Osteoblast (primary cell): ENCODE data around the gene MAPK11. TPM values are rescaled to one million over a fixed set of nuclear protein-coding genes. Genes with fewer than 3 reads are reported as not detected.

Experiments
- DNase-seq: peaks from one replicate; pipeline ENCODE4 v3.0.0; 2011; ENCODE audit warnings: low spot score, mixed read lengths; ENCODE audit not compliant: insufficient read length; ENCODE audit errors: missing footprints
- H2AFZ ChIP-seq: 2 replicates; pipeline ENCODE4 v1.6.0; 2011; ENCODE audit warnings: mild to moderate bottlenecking, low read length
- H3K27ac ChIP-seq: 2 replicates; pipeline ENCODE4 v1.5.1; 2011; ENCODE audit warnings: mild to moderate bottlenecking, low read depth, low read length, moderate library complexity
- H3K27me3 ChIP-seq: 2 replicates; pipeline ENCODE4 v1.6.0; 2012; ENCODE audit warnings: mild to moderate bottlenecking, control low read depth, inconsistent platforms, low read length, moderate library complexity; ENCODE audit not compliant: insufficient read depth
- H3K36me3 ChIP-seq: 2 replicates; pipeline ENCODE4 v1.5.1; 2011; ENCODE audit warnings: mild to moderate bottlenecking, low read length, control low read depth, moderate library complexity; ENCODE audit not compliant: insufficient read depth
- H3K4me1 ChIP-seq: 2 replicates; pipeline ENCODE4 v1.5.1; 2011; ENCODE audit warnings: mild to moderate bottlenecking, low read length, control low read depth, moderate library complexity; ENCODE audit not compliant: insufficient read depth
- H3K4me2 ChIP-seq: 2 replicates; pipeline ENCODE4 v1.6.0; 2011; ENCODE audit warnings: mild to moderate bottlenecking, low read length; ENCODE audit not compliant: insufficient read depth
- H3K4me3 ChIP-seq: fragments of 200-600 bp; sonication (generic); 3 replicates; pipeline ENCODE4 v1.5.1; 2012; ENCODE audit warnings: mild to moderate bottlenecking, low read length, inconsistent platforms; ENCODE audit not compliant: insufficient read depth
- H3K79me2 ChIP-seq: 2 replicates; pipeline ENCODE4 v1.6.0; 2012; ENCODE audit warnings: mild to moderate bottlenecking, low read length, control low read depth, inconsistent platforms; ENCODE audit not compliant: insufficient read depth
- H3K9me3 ChIP-seq: 2 replicates; pipeline ENCODE4 v1.5.1; 2011; ENCODE audit warnings: low read depth, low read length, control low read depth
- H4K20me1 ChIP-seq: 2 replicates; pipeline ENCODE4 v1.6.0; 2012; ENCODE audit warnings: mild to moderate bottlenecking, low read length, control low read depth; ENCODE audit not compliant: insufficient read depth
- CTCF ChIP-seq: IDR thresholded peaks from 2 replicates; pipeline ENCODE4 v1.5.1; 2011; ENCODE audit warnings: mild to moderate bottlenecking, low read depth, low read length, moderate library complexity; ENCODE audit errors: extremely low read depth
- total RNA-seq: library from RNA; depleted of rRNA; stranded (reverse); fragments of >200 nt; gene quantifications from 2 replicates; pipeline ENCODE4 v1.2.3, GENCODE V29; 2012

The MAPK11 gene
- total RNA-seq, 1 donor = 6.2 TPM

GRCh38 chr22:50281384-50281760 lies 11.2 kb upstream of the MAPK11 start:
- H3K27ac ChIP-seq = no peak overlapping the region
- no peaks in the 10 kb centered on the region for H3K9me3 ChIP-seq
- H3K36me3 ChIP-seq = peaks cover 81% of the 10 kb centered on the region
- DNase-seq = no peak
- H3K79me2 ChIP-seq = peaks cover 42% of the 10 kb centered on the region
- no peak for TF ChIP-seq CTCF
- H3K27me3 ChIP-seq = no peaks in the 10 kb centered on the region
- no peak overlapping the region for H2AFZ ChIP-seq
- H3K4me2 ChIP-seq = no peak overlapping the region
- H3K4me1 ChIP-seq = no peaks in the 10 kb centered on the region
- H4K20me1 ChIP-seq = peaks cover 32% of the 10 kb centered on the region
- H3K4me3 ChIP-seq = no peak overlapping the region

GRCh38 chr22:50280708-50281383 lies 10.7 kb upstream of the MAPK11 start:
- no peak overlapping the region for H3K27ac ChIP-seq
- H3K4me2 ChIP-seq = no peak overlapping the region
- H4K20me1 ChIP-seq = peaks cover 29% of the 10 kb centered on the region
- no peaks in the 10 kb centered on the region for H3K4me1 ChIP-seq
- peaks cover 36% of the 10 kb centered on the region for H3K79me2 ChIP-seq
- H3K4me3 ChIP-seq = no peak overlapping the region
- no peak for DNase-seq
- no peak overlapping the region for H2AFZ ChIP-seq
- H3K36me3 ChIP-seq = peaks cover 81% of the 10 kb centered on the region
- H3K27me3 ChIP-seq = no peaks in the 10 kb centered on the region
- no peaks in the 10 kb centered on the region for H3K9me3 ChIP-seq
- no peak for TF ChIP-seq CTCF

GRCh38 chr22:50280022-50280707 lies 10.0 kb upstream of the MAPK11 start:
- no peak overlapping the region for H3K4me3 ChIP-seq
- H3K4me2 ChIP-seq = no peak overlapping the region
- H2AFZ ChIP-seq = no peak overlapping the region
- TF ChIP-seq CTCF = no peak
- peaks cover 33% of the 10 kb centered on the region for H3K79me2 ChIP-seq
- no peak overlapping the region for H3K27ac ChIP-seq
- H3K4me1 ChIP-seq = no peaks in the 10 kb centered on the region
- H3K36me3 ChIP-seq = peaks cover 85% of the 10 kb centered on the region
- H4K20me1 ChIP-seq = peaks cover 33% of the 10 kb centered on the region
- H3K27me3 ChIP-seq = no peaks in the 10 kb centered on the region
- H3K9me3 ChIP-seq = no peaks in the 10 kb centered on the region
- DNase-seq = no peak

GRCh38 chr22:50278956-50279619 lies 8.9 kb upstream of the MAPK11 start:
- Histone ChIP-seq H3K4me1 (no peaks in the 10 kb centered on the region), H3K36me3 (peaks cover 83% of the 10 kb centered on the region), H4K20me1 (peaks cover 36% of the 10 kb centered on the region), H3K27ac (no peak overlapping the region), H3K4me2 (no peak overlapping the region), H3K27me3 (no peaks in the 10 kb centered on the region), H2AFZ (no peak overlapping the region), H3K9me3 (no peaks in the 10 kb centered on the region), H3K79me2 (peaks cover 25% of the 10 kb centered on the region), H3K4me3 (no peak overlapping the region)
- no peak for DNase-seq
- no peak for TF ChIP-seq CTCF
